Stomach smooth muscle (tissue), 2 donors: ENCODE data around the gene PROK1.

Experiments used
- H3K27ac ChIP-seq: one replicate; pipeline ENCODE4 v1.7.0; 2013; ENCODE audit warnings: mild to moderate bottlenecking, low read length, inconsistent platforms
- H3K27me3 ChIP-seq, 2 donors: one replicate each; pipeline ENCODE4 v1.7.0; 2013; ENCODE audit warnings: low read length in 2 of 2; ENCODE audit not compliant: insufficient read depth in 2 of 2, control insufficient read depth in 1 of 2
- H3K36me3 ChIP-seq, 2 donors: one replicate each; pipeline ENCODE4 v1.7.0; 2013; ENCODE audit warnings: low read length in 2 of 2; ENCODE audit not compliant: control insufficient read depth in 2 of 2, insufficient read depth in 2 of 2
- H3K4me1 ChIP-seq: one replicate; pipeline ENCODE4 v1.7.0; 2013; ENCODE audit warnings: low read length; ENCODE audit not compliant: control insufficient read depth, insufficient read depth
- H3K4me3 ChIP-seq, 2 donors: one replicate each; pipeline ENCODE4 v1.7.0; 2013; ENCODE audit warnings: low read length in 2 of 2
- H3K9ac ChIP-seq, 2 donors: one replicate each; pipeline ENCODE4 v1.7.0; 2013; ENCODE audit warnings: low read length in 2 of 2, mild to moderate bottlenecking in 1 of 2
- H3K9me3 ChIP-seq, 2 donors: one replicate each; pipeline ENCODE4 v1.7.0; 2013; ENCODE audit warnings: low read length in 2 of 2; ENCODE audit not compliant: control insufficient read depth in 2 of 2
- donor health status: healthy.
- donor health status: Pancreatic carcinoma.

PROK1 gene

DNA sequence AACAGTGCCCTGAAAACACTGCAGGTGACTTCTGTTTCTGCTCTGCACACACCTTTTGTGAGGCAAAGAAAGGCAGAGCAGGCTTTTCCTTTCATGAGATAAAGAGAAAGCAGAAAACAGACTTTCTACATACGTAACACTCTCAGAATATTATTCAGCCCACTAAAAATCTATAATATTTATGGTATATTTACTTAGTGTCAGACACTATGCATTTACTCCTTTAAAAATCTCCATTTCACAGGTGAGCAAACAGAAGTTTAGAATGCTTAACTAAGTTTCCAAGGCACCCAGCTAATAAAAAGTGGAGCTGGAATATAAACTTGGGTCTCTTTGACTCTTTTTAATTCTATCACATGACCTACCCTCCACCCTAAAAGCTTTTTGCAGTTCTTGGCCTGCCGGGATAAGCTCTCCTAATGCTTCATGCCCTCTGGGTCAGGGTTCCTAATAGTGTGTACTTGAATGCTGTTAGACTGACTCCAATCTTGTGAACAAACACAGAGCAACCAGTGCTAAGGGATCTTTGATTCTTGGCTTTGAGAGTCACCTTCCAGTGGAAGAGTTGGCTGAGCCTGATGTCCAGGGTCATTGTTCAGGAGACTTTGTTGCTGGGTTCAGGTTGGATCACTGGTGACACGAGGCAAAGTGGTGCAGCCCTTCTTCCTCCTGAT is 27.2 kb downstream of the PROK1 start:
- Histone ChIP-seq H3K4me1 (no peaks in the 10 kb centered on the region), H3K4me3 (no peak overlapping the region), H3K9me3 (no peaks in the 10 kb centered on the region), H3K27ac (no peak overlapping the region), H3K36me3 (no peaks in the 10 kb centered on the region), H3K9ac (no peak overlapping the region), H3K27me3 (peaks cover 0 to 5% of the 10 kb centered on the region in 2 donors)

- H3K9ac ChIP-seq = no peak overlapping the region
- H3K36me3 ChIP-seq = no peaks in the 10 kb centered on the region
- no peak overlapping the region for H3K27ac ChIP-seq
- H3K4me3 ChIP-seq = no peak overlapping the region
- H3K9me3 ChIP-seq = no peaks in the 10 kb centered on the region
- no peaks in the 10 kb centered on the region for H3K4me1 ChIP-seq
- H3K27me3 ChIP-seq = peaks cover 0 to 7% of the 10 kb centered on the region in 2 donors
These were observed 27.9 kb downstream of the PROK1 start for GRCh38 chr1:110478886-110479285.

- H3K27ac ChIP-seq = no peak overlapping the region
- H3K9me3 ChIP-seq = no peaks in the 10 kb centered on the region
- no peaks in the 10 kb centered on the region for H3K4me1 ChIP-seq
- no peak overlapping the region for H3K4me3 ChIP-seq
- no peak overlapping the region for H3K9ac ChIP-seq
- H3K27me3 ChIP-seq = peaks cover 0 to 8% of the 10 kb centered on the region in 2 donors
- H3K36me3 ChIP-seq = no peaks in the 10 kb centered on the region
These were observed 29.6 kb downstream of the PROK1 start for GRCh38 chr1:110480356-110481096.

- no peaks in the 10 kb centered on the region for H3K36me3 ChIP-seq
- H3K27ac ChIP-seq = no peak overlapping the region
- no peak overlapping the region for H3K9ac ChIP-seq
- H3K9me3 ChIP-seq = no peaks in the 10 kb centered on the region
- H3K4me1 ChIP-seq = no peaks in the 10 kb centered on the region
- H3K4me3 ChIP-seq = no peak overlapping the region
- peaks cover 0 to 8% of the 10 kb centered on the region in 2 donors for H3K27me3 ChIP-seq
These were observed 31.1 kb downstream of the PROK1 start for GRCh38 chr1:110481968-110482623.

DNA sequence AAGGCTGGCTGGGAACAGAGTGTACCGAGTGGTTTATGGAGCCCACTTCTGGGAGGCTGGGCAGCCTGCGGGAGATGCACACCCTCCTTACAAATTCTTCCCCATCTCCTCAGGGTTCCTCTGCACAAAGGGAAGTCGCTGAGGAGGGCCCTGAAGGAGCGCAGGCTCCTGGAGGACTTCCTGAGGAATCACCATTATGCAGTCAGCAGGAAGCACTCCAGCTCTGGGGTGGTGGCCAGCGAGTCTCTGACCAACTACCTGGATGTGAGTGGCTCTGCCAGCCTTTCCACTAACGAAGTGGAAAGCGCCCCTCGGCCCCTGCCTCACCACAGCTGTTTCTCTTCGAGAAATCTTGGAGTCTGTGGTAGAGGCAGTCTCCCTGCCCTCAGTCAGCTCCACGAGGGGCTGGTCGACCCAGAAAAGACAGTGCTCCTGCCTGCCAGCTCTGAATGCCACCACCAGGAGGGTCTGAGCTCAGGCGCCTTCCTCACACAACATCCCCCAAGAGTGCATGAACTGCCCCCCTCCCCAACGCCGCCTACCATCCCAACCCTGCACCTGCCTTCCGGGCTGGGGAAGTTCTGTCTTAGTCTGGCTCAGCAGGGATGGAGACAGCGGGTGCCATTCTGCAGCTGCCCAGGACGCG is 31.8 kb downstream of the PROK1 start:
- Histone ChIP-seq H3K36me3 (no peaks in the 10 kb centered on the region), H3K4me3 (no peak overlapping the region), H3K27ac (no peak overlapping the region), H3K9ac (no peak overlapping the region), H3K27me3 (peaks cover 0 to 8% of the 10 kb centered on the region in 2 donors), H3K9me3 (no peaks in the 10 kb centered on the region), H3K4me1 (no peaks in the 10 kb centered on the region)

- no peaks in the 10 kb centered on the region for H3K4me1 ChIP-seq
- no peaks in the 10 kb centered on the region for H3K36me3 ChIP-seq
- H3K9ac ChIP-seq = no peak overlapping the region
- H3K27ac ChIP-seq = no peak overlapping the region
- no peak overlapping the region for H3K4me3 ChIP-seq
- H3K9me3 ChIP-seq = no peaks in the 10 kb centered on the region
- H3K27me3 ChIP-seq = peaks cover 0 to 8% of the 10 kb centered on the region in 2 donors
These were observed 32.3 kb downstream of the PROK1 start for GRCh38 chr1:110483308-110483685.

GRCh38 chr1:110484801-110485200 is 33.9 kb downstream of the PROK1 start:
- no peaks in the 10 kb centered on the region for H3K36me3 ChIP-seq
- H3K27me3 ChIP-seq = peaks cover 0 to 8% of the 10 kb centered on the region in 2 donors
- H3K4me3 ChIP-seq = no peak overlapping the region
- no peaks in the 10 kb centered on the region for H3K9me3 ChIP-seq
- H3K27ac ChIP-seq = no peak overlapping the region
- no peaks in the 10 kb centered on the region for H3K4me1 ChIP-seq
- no peak overlapping the region for H3K9ac ChIP-seq

GRCh38 chr1:110485725-110486124 is 34.8 kb downstream of the PROK1 start:
- Histone ChIP-seq H3K9me3 (no peaks in the 10 kb centered on the region), H3K36me3 (no peaks in the 10 kb centered on the region), H3K27ac (no peak overlapping the region), H3K4me3 (no peak overlapping the region), H3K4me1 (no peaks in the 10 kb centered on the region), H3K27me3 (peaks cover 0 to 8% of the 10 kb centered on the region in 2 donors), H3K9ac (no peak overlapping the region)

DNA sequence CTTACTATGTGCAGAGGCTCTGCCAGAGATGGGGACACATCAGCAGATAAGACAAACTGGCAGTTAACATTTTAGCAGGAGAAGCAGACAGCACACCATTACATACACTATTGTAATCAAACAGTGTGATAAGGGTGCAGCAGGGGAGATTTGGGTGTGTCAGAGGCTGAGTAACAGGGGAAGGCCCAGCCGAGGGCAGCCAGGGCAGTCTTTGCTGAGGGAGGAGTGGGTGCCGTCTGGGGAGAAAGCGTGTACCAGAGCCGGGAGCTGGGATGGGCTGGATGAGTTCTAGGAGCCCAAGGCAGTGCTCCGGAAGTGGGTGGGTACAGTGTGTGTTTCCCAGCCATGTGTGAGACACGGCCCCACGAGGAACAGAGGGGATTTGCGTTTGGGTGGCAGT is 36.8 kb downstream of the PROK1 start:
- Histone ChIP-seq H3K4me1 (no peaks in the 10 kb centered on the region), H3K27ac (no peak overlapping the region), H3K9me3 (no peaks in the 10 kb centered on the region), H3K4me3 (no peak overlapping the region), H3K9ac (no peak overlapping the region), H3K27me3 (peaks cover 0 to 8% of the 10 kb centered on the region in 2 donors), H3K36me3 (no peaks in the 10 kb centered on the region)

GRCh38 chr1:110488161-110488560 is 37.2 kb downstream of the PROK1 start:
- H3K27ac ChIP-seq = no peak overlapping the region
- H3K4me1 ChIP-seq = no peaks in the 10 kb centered on the region
- no peaks in the 10 kb centered on the region for H3K9me3 ChIP-seq
- H3K4me3 ChIP-seq = no peak overlapping the region
- no peak overlapping the region for H3K9ac ChIP-seq
- H3K27me3 ChIP-seq = peaks cover 0 to 5% of the 10 kb centered on the region in 2 donors
- no peaks in the 10 kb centered on the region for H3K36me3 ChIP-seq
